HEK293 (cell line): ENCODE data around the gene BCL2A1.

Experiments used
- MYNN ChIP-seq: fragments of 450-650 bp; formaldehyde crosslinking; IDR thresholded peaks from 2 replicates; pipeline ENCODE4 v1.5.1; 2016; ENCODE audit warnings: missing biosample characterization, missing genetic modification characterization, borderline replicate concordance
- PATZ1 ChIP-seq: fragments of 450-650 bp; formaldehyde crosslinking; IDR thresholded peaks from 2 replicates; pipeline ENCODE4 v1.5.1; 2016; ENCODE audit warnings: missing biosample characterization, missing genetic modification characterization
- SETDB1 ChIP-seq: IDR thresholded peaks from one replicate; pipeline ENCODE4 v1.6.1; 2017; ENCODE audit warnings: mild to moderate bottlenecking, low read length, moderate library complexity, mixed read lengths; ENCODE audit not compliant: insufficient read length
- SP7 ChIP-seq: fragments of 450-650 bp; formaldehyde crosslinking; IDR thresholded peaks from 2 replicates; pipeline ENCODE4 v1.5.1; 2016; ENCODE audit warnings: missing biosample characterization, missing genetic modification characterization
- TCF7L2 ChIP-seq: IDR thresholded peaks from 2 replicates; pipeline ENCODE4 v1.6.1; 2011; ENCODE audit warnings: low read depth, mild to moderate bottlenecking, inconsistent platforms, low read length, moderate library complexity, borderline replicate concordance
- ZBTB8A ChIP-seq: fragments of 450-650 bp; formaldehyde crosslinking; IDR thresholded peaks from 2 replicates; pipeline ENCODE4 v1.5.1; 2016; ENCODE audit warnings: missing biosample characterization, missing genetic modification characterization
- ZFP41 ChIP-seq: fragments of 450-650 bp; formaldehyde crosslinking; IDR thresholded peaks from 2 replicates; pipeline ENCODE4 v1.5.1; 2016; ENCODE audit warnings: missing biosample characterization, missing genetic modification characterization, borderline replicate concordance
- ZNF19 ChIP-seq: fragments of 450-650 bp; formaldehyde crosslinking; IDR thresholded peaks from 2 replicates; pipeline ENCODE4; 2016; ENCODE audit warnings: missing biosample characterization, missing genetic modification characterization, low read depth
- ZNF202 ChIP-seq: fragments of 450-650 bp; formaldehyde crosslinking; IDR thresholded peaks from 2 replicates; pipeline ENCODE4 v1.5.1; 2016; ENCODE audit warnings: missing biosample characterization, missing genetic modification characterization, borderline replicate concordance
- ZNF274 ChIP-seq, 2 experiments: fragments of 200-500 bp in 1 of 2; fragments of 450-650 bp in 1 of 2; sonication (Bioruptor generic) in 1 of 2; formaldehyde crosslinking in 1 of 2; IDR thresholded peaks; 2 replicates each; pipeline versions ENCODE4 v1.5.1 to v1.6.1; 2014 to 2016; ENCODE audit warnings: borderline replicate concordance in 1 of 2, inconsistent platforms in 1 of 2, low read length in 1 of 2, missing biosample characterization in 1 of 2, missing genetic modification characterization in 1 of 2
- ZNF280C ChIP-seq: fragments of 450-650 bp; formaldehyde crosslinking; IDR thresholded peaks from 2 replicates; pipeline ENCODE4 v1.5.1; 2016; ENCODE audit warnings: missing biosample characterization, missing genetic modification characterization
- ZNF311 ChIP-seq: fragments of 450-650 bp; formaldehyde crosslinking; IDR thresholded peaks from 2 replicates; pipeline ENCODE4 v1.5.1; 2017; ENCODE audit warnings: missing biosample characterization, missing genetic modification characterization, borderline replicate concordance
- ZNF513 ChIP-seq: fragments of 450-650 bp; IDR thresholded peaks from 2 replicates; pipeline ENCODE4 v1.5.1; 2018; ENCODE audit warnings: missing biosample characterization, missing genetic modification characterization
- ZNF560 ChIP-seq: fragments of 450-650 bp; formaldehyde crosslinking; IDR thresholded peaks from 2 replicates; pipeline ENCODE4 v1.5.1; 2017; ENCODE audit warnings: missing biosample characterization, missing genetic modification characterization, borderline replicate concordance
- ZNF624 ChIP-seq: fragments of 450-650 bp; formaldehyde crosslinking; IDR thresholded peaks from 2 replicates; pipeline ENCODE4 v1.5.1; 2017; ENCODE audit warnings: missing biosample characterization, missing genetic modification characterization
- ZNF660 ChIP-seq: fragments of 450-650 bp; IDR thresholded peaks from 2 replicates; pipeline ENCODE4 v1.5.1; 2018; ENCODE audit warnings: missing biosample characterization, mild to moderate bottlenecking, missing genetic modification characterization
- ZNF776 ChIP-seq: fragments of 450-650 bp; formaldehyde crosslinking; IDR thresholded peaks from 2 replicates; pipeline ENCODE4 v1.5.0; 2017; ENCODE audit warnings: missing biosample characterization, missing genetic modification characterization, borderline replicate concordance
- ZXDB ChIP-seq: fragments of 450-650 bp; formaldehyde crosslinking; IDR thresholded peaks from 2 replicates; pipeline ENCODE4 v1.5.1; 2016; ENCODE audit warnings: missing biosample characterization, missing genetic modification characterization
- TF ChIP-seq, protein P1 (sequence below): fragments of 450-650 bp; formaldehyde crosslinking; IDR thresholded peaks from 2 replicates; pipeline ENCODE4 v1.5.1; 2016; ENCODE audit warnings: missing biosample characterization, missing genetic modification characterization
- TF ChIP-seq, protein P2 (sequence below): fragments of 450-650 bp; formaldehyde crosslinking; optimal IDR thresholded peaks from 2 replicates; pipeline ENCODE3; 2016; ENCODE audit warnings: missing biosample characterization, mild to moderate bottlenecking, missing genetic modification characterization
- TF ChIP-seq, protein P3 (sequence below): fragments of 450-650 bp; formaldehyde crosslinking; IDR thresholded peaks from 2 replicates; pipeline ENCODE4 v1.5.1; 2017; ENCODE audit warnings: missing biosample characterization, missing genetic modification characterization
- TF ChIP-seq, protein P4 (sequence below): fragments of 450-650 bp; formaldehyde crosslinking; IDR thresholded peaks from 2 replicates; pipeline ENCODE4 v1.5.1; 2016; ENCODE audit warnings: missing biosample characterization, missing genetic modification characterization
- TF ChIP-seq, protein P5 (sequence below): fragments of 450-650 bp; formaldehyde crosslinking; IDR thresholded peaks from 2 replicates; pipeline ENCODE4 v1.5.1; 2016; ENCODE audit warnings: missing biosample characterization, missing genetic modification characterization

BCL2A1 gene

DNA sequence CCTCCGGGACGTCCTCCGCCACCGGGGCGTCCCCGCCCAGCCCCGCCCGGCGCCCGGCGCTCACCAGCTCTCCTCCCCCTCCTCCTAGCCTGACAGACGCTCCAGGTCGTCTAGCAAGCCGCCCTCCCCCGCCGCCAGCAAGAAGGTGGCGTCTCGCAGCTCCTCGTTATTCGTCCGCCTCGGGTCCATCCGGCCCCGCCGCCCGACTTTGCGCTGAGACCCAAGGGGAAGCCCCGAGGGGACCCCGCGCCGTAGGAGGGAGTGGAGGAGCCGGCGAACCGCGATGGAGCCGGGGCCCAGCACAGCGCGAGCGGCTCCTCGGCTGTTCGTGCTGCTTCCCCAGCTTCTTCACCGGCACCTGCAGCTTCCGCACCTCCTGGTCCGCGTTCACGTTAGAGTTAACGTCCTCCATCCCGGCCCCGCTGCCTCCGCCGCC lies 47.9 kb downstream of the BCL2A1 start (continued):
- TF ChIP-seq ZNF560 (no peak), MYNN (no peak), ZNF776 (no peak), ZNF311 (no peak), ZBTB8A (tag by site-specific recombination) (peak; percentile 78; the same call in 1 of the 2 replicates), SETDB1 (no peak), ZNF624 (tag by site-specific recombination) (no peak), ZNF19 (no peak), ZNF660 (tag by site-specific recombination) (no peak), PATZ1 (tag by site-specific recombination) (peak; percentile 41; the same call in 1 of the 2 replicates), ZNF513 (tag by site-specific recombination) (no peak), ZXDB (peak; percentile 45; the same call in 1 of the 2 replicates), ZFP41 (tag by site-specific recombination) (no peak), ZNF280C (tag by site-specific recombination) (no peak), ZNF274 (IDR thresholded peaks at IDR 0.05; ENCODE audit: low read length) (no peak), ZNF274 (tag by site-specific recombination; IDR thresholded peaks at IDR 0.05; ENCODE audit: borderline replicate concordance) (no peak), TCF7L2 (no peak), ZNF202 (no peak), SP7 (tag by site-specific recombination) (no peak)
- TF ChIP-seq, protein P1, sequence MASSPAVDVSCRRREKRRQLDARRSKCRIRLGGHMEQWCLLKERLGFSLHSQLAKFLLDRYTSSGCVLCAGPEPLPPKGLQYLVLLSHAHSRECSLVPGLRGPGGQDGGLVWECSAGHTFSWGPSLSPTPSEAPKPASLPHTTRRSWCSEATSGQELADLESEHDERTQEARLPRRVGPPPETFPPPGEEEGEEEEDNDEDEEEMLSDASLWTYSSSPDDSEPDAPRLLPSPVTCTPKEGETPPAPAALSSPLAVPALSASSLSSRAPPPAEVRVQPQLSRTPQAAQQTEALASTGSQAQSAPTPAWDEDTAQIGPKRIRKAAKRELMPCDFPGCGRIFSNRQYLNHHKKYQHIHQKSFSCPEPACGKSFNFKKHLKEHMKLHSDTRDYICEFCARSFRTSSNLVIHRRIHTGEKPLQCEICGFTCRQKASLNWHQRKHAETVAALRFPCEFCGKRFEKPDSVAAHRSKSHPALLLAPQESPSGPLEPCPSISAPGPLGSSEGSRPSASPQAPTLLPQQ (tag by site-specific recombination): no peak
- TF ChIP-seq, protein P2, sequence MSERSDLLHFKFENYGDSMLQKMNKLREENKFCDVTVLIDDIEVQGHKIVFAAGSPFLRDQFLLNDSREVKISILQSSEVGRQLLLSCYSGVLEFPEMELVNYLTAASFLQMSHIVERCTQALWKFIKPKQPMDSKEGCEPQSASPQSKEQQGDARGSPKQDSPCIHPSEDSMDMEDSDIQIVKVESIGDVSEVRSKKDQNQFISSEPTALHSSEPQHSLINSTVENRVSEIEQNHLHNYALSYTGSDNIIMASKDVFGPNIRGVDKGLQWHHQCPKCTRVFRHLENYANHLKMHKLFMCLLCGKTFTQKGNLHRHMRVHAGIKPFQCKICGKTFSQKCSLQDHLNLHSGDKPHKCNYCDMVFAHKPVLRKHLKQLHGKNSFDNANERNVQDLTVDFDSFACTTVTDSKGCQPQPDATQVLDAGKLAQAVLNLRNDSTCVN (tag by site-specific recombination): peak; percentile 86
- TF ChIP-seq, protein P3, sequence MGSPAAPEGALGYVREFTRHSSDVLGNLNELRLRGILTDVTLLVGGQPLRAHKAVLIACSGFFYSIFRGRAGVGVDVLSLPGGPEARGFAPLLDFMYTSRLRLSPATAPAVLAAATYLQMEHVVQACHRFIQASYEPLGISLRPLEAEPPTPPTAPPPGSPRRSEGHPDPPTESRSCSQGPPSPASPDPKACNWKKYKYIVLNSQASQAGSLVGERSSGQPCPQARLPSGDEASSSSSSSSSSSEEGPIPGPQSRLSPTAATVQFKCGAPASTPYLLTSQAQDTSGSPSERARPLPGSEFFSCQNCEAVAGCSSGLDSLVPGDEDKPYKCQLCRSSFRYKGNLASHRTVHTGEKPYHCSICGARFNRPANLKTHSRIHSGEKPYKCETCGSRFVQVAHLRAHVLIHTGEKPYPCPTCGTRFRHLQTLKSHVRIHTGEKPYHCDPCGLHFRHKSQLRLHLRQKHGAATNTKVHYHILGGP (tag by site-specific recombination): no peak
- TF ChIP-seq, protein P4, sequence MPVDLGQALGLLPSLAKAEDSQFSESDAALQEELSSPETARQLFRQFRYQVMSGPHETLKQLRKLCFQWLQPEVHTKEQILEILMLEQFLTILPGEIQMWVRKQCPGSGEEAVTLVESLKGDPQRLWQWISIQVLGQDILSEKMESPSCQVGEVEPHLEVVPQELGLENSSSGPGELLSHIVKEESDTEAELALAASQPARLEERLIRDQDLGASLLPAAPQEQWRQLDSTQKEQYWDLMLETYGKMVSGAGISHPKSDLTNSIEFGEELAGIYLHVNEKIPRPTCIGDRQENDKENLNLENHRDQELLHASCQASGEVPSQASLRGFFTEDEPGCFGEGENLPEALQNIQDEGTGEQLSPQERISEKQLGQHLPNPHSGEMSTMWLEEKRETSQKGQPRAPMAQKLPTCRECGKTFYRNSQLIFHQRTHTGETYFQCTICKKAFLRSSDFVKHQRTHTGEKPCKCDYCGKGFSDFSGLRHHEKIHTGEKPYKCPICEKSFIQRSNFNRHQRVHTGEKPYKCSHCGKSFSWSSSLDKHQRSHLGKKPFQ (tag by site-specific recombination): no peak
- TF ChIP-seq, protein P5, sequence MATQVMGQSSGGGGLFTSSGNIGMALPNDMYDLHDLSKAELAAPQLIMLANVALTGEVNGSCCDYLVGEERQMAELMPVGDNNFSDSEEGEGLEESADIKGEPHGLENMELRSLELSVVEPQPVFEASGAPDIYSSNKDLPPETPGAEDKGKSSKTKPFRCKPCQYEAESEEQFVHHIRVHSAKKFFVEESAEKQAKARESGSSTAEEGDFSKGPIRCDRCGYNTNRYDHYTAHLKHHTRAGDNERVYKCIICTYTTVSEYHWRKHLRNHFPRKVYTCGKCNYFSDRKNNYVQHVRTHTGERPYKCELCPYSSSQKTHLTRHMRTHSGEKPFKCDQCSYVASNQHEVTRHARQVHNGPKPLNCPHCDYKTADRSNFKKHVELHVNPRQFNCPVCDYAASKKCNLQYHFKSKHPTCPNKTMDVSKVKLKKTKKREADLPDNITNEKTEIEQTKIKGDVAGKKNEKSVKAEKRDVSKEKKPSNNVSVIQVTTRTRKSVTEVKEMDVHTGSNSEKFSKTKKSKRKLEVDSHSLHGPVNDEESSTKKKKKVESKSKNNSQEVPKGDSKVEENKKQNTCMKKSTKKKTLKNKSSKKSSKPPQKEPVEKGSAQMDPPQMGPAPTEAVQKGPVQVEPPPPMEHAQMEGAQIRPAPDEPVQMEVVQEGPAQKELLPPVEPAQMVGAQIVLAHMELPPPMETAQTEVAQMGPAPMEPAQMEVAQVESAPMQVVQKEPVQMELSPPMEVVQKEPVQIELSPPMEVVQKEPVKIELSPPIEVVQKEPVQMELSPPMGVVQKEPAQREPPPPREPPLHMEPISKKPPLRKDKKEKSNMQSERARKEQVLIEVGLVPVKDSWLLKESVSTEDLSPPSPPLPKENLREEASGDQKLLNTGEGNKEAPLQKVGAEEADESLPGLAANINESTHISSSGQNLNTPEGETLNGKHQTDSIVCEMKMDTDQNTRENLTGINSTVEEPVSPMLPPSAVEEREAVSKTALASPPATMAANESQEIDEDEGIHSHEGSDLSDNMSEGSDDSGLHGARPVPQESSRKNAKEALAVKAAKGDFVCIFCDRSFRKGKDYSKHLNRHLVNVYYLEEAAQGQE (tag by site-specific recombination): no peak
